Rectal smooth muscle tissue (tissue), 1 donor: ENCODE measurements around the gene FSTL5.
"Not testable (repeated sequence)": the region's sequence is repeated elsewhere in the genome, so short reads cannot be mapped to it uniquely, and the experiment has no call there.

Experiments used
- H3K27ac ChIP-seq: one replicate; pipeline ENCODE4 v1.7.0; 2013; ENCODE audit warnings: low read depth, low read length, inconsistent platforms
- H3K27me3 ChIP-seq: one replicate; pipeline ENCODE4 v1.7.0; 2013; ENCODE audit warnings: low read length; ENCODE audit not compliant: control insufficient read depth, insufficient read depth
- H3K36me3 ChIP-seq: one replicate; pipeline ENCODE4 v1.7.0; 2013; ENCODE audit warnings: low read length; ENCODE audit not compliant: control insufficient read depth, insufficient read depth
- H3K4me1 ChIP-seq: one replicate; pipeline ENCODE4 v1.7.0; 2013; ENCODE audit warnings: low read length; ENCODE audit not compliant: control insufficient read depth, insufficient read depth
- H3K4me3 ChIP-seq: one replicate; pipeline ENCODE4 v1.7.0; 2013; ENCODE audit warnings: low read length
- H3K9ac ChIP-seq: one replicate; pipeline ENCODE4 v1.7.0; 2013; ENCODE audit warnings: low read length

The FSTL5 gene

GRCh38 chr4:162140051-162140683, 23.6 kb downstream of the FSTL5 start:
- no peak overlapping the region for H3K27ac ChIP-seq
- H3K36me3 ChIP-seq = no peaks in the 10 kb centered on the region
- H3K4me3 ChIP-seq = no peak overlapping the region
- H3K9ac ChIP-seq = no peak overlapping the region
- H3K27me3 ChIP-seq = no peaks in the 10 kb centered on the region
- H3K4me1 ChIP-seq = no peaks in the 10 kb centered on the region

GRCh38 chr4:162139412-162139811, 24.4 kb downstream of the FSTL5 start:
- H3K27ac ChIP-seq = no peak overlapping the region
- H3K9ac ChIP-seq = no peak overlapping the region
- H3K27me3 ChIP-seq = no peaks in the 10 kb centered on the region
- no peak overlapping the region for H3K4me3 ChIP-seq
- no peaks in the 10 kb centered on the region for H3K4me1 ChIP-seq
- H3K36me3 ChIP-seq = no peaks in the 10 kb centered on the region

DNA sequence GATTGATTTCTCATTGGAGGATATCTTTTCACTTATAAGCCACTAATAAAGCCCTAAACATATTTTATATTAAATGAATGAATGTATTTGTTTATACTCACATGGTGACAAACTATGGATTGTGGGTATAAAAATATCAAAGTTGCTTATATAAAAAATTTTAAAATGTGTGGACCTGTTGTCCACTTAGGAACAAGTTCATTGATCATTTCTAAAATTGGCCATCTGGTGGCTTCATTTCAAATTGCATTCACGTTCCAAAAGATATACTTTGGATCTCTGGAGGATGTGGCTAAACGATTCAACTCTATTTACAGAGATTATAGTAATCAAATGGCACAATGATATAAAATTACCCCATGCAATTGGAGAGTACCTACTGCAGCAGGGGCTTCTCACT, 32.5 kb downstream of the FSTL5 start:
- H3K27me3 ChIP-seq = no peaks in the 10 kb centered on the region
- H3K27ac ChIP-seq = no peak overlapping the region
- H3K4me3 ChIP-seq = no peak overlapping the region
- H3K36me3 ChIP-seq = no peaks in the 10 kb centered on the region
- H3K9ac ChIP-seq = no peak overlapping the region
- H3K4me1 ChIP-seq = no peaks in the 10 kb centered on the region

- no peak overlapping the region for H3K4me3 ChIP-seq
- no peak overlapping the region for H3K27ac ChIP-seq
- no peaks in the 10 kb centered on the region for H3K4me1 ChIP-seq
- H3K27me3 ChIP-seq = no peaks in the 10 kb centered on the region
- no peak overlapping the region for H3K9ac ChIP-seq
- no peaks in the 10 kb centered on the region for H3K36me3 ChIP-seq
These were observed 37.1 kb downstream of the FSTL5 start for GRCh38 chr4:162126729-162127128.

- Histone ChIP-seq H3K27me3 (no peaks in the 10 kb centered on the region), H3K4me3 (no peak overlapping the region), H3K9ac (no peak overlapping the region), H3K27ac (no peak overlapping the region), H3K4me1 (no peaks in the 10 kb centered on the region), H3K36me3 (no peaks in the 10 kb centered on the region)
These were observed 46.7 kb downstream of the FSTL5 start for GRCh38 chr4:162117051-162117450.

DNA sequence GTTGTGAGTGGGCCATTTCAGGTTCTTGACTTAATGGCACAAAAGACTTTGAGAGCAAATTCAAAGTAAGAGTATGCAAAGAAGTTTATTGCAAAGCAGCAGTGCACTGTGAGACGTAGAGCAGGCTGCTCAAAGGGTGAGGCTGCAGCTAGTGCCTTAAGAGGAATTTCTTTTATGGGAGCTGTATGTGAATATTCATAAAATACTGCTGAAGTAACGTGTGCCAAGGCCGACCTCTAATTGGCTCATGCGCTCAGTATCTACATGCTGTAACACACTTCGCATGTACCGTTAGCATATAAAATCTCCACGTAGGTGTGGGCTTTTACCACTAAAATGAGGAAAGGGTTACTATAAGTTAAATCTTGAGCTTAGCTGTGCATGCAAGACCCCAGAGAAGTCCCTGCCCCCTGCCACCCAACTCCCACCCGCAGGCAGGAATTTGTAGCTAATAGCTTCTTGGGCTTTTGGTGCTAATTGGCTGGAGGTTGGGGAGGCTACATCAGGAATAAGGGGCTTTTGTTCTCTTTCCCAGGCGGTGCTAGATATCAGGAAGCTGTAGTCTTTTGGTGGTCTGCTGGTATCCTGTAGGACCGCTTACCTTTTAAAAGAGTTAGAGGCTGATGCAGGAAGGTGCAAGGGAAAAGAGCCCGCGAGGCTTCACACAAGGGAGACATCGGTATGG, 47.6 kb downstream of the FSTL5 start:
- no peaks in the 10 kb centered on the region for H3K36me3 ChIP-seq
- no peak overlapping the region for H3K4me3 ChIP-seq
- H3K4me1 ChIP-seq = no peaks in the 10 kb centered on the region
- H3K27me3 ChIP-seq = no peaks in the 10 kb centered on the region
- no peak overlapping the region for H3K9ac ChIP-seq
- no peak overlapping the region for H3K27ac ChIP-seq

GRCh38 chr4:162115333-162115732, 48.5 kb downstream of the FSTL5 start:
- Histone ChIP-seq H3K9ac (no peak overlapping the region), H3K4me3 (no peak overlapping the region), H3K4me1 (no peaks in the 10 kb centered on the region)

GRCh38 chr4:162111078-162111477, 52.7 kb downstream of the FSTL5 start:
- Histone ChIP-seq H3K27ac (no peak overlapping the region), H3K4me3 (no peak overlapping the region), H3K4me1 (no peaks in the 10 kb centered on the region), H3K27me3 (no peaks in the 10 kb centered on the region), H3K9ac (no peak overlapping the region), H3K36me3 (no peaks in the 10 kb centered on the region)

More at GRCh38 chr4:162115333-162115732, 48.5 kb downstream of the FSTL5 start:
- no peak overlapping the region for H3K27ac ChIP-seq
- no peaks in the 10 kb centered on the region for H3K27me3 ChIP-seq
- H3K36me3 ChIP-seq = no peaks in the 10 kb centered on the region

DNA sequence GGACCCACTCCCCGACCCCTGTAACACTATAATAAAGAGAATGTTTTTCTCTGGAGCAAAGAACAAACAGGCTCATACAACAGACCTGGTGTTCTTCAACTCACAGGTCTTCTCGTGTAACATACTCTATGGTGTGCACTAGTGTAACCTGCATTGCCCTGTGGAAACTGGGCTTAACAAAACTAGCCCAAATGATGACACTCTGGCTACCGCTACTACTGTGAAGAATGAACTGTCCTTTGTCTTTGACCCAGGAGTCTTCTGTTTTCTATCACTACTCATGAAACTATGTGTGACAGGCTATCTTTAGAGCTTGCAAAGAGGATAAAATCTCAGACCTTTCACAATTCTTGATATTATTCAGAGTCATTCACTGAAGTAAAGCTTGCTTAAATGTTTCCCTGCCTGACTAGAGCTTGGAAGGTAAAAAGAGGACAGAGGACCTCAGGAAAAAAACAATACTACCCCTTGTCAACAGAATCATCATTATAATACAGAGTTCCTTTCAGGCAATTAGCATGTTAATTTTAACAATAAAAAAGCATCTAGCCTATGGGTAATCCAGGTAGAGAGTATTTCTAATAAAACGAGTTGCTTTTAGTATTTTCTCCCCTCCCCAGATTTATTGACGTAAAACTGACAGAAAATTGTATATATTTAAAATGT, 59.2 kb downstream of the FSTL5 start:
- Histone ChIP-seq H3K27ac (no peak overlapping the region), H3K36me3 (no peaks in the 10 kb centered on the region)

DNA sequence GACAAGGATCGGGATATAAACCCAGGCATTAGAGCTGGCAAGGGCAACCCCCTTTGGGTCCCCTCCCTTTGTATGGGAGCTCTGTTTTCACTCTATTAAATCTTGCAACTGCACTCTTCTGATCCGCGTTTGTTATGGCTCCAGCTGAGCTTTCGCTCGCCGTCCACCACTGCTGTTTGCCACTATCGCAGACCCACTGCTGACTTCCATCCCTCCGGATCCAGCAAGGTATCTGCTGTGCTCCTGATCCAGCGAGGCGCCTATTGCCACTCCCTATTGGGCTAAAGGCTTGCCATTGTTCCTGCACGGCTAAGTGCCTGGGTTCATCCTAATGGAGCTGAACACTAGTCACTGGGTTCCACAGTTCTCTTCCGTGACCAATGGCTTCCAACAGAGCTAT, 59.9 kb downstream of the FSTL5 start:
- not testable (repeated sequence) for H3K9ac ChIP-seq, H3K27ac ChIP-seq, H3K4me1 ChIP-seq, H3K36me3 ChIP-seq, H3K27me3 ChIP-seq, H3K4me3 ChIP-seq

More for the DNA sequence above, 59.2 kb downstream of the FSTL5 start:
- Histone ChIP-seq H3K4me1 (no peaks in the 10 kb centered on the region), H3K4me3 (no peak overlapping the region), H3K27me3 (no peaks in the 10 kb centered on the region), H3K9ac (no peak overlapping the region)

DNA sequence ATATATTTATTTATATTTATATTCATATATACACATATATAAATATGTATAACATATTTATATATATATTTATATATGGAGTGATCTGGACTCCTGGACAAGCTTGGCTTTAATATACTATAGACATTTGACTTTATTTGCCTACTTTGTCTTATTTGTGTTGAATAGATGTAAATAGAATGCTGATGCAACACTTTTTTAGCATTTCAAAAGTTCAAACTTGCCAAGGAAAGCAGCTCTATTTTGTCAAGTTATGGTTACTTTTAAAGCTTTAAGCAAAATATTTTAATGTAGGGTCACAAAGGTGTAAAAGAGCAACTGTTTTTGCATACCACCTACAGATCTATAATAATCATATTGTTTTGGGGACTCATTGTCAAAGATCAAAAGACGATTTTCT, 61.1 kb downstream of the FSTL5 start:
- Histone ChIP-seq H3K27me3 (no peaks in the 10 kb centered on the region), H3K4me1 (no peaks in the 10 kb centered on the region), H3K27ac (no peak overlapping the region), H3K36me3 (no peaks in the 10 kb centered on the region), H3K9ac (no peak overlapping the region), H3K4me3 (no peak overlapping the region)

GRCh38 chr4:162101337-162101736, 62.5 kb downstream of the FSTL5 start:
- Histone ChIP-seq H3K27ac (no peak overlapping the region), H3K27me3 (no peaks in the 10 kb centered on the region), H3K4me3 (no peak overlapping the region), H3K9ac (no peak overlapping the region), H3K36me3 (no peaks in the 10 kb centered on the region), H3K4me1 (no peaks in the 10 kb centered on the region)

GRCh38 chr4:162075726-162076125, 88.1 kb downstream of the FSTL5 start:
- H3K27me3 ChIP-seq = no peaks in the 10 kb centered on the region

More at GRCh38 chr4:162075726-162076125, 88.1 kb downstream of the FSTL5 start:
- no peak overlapping the region for H3K9ac ChIP-seq
- no peaks in the 10 kb centered on the region for H3K36me3 ChIP-seq
- no peak overlapping the region for H3K27ac ChIP-seq
- H3K4me3 ChIP-seq = no peak overlapping the region
- no peaks in the 10 kb centered on the region for H3K4me1 ChIP-seq
